ENCODE results near the gene FBXL17.

DNA sequence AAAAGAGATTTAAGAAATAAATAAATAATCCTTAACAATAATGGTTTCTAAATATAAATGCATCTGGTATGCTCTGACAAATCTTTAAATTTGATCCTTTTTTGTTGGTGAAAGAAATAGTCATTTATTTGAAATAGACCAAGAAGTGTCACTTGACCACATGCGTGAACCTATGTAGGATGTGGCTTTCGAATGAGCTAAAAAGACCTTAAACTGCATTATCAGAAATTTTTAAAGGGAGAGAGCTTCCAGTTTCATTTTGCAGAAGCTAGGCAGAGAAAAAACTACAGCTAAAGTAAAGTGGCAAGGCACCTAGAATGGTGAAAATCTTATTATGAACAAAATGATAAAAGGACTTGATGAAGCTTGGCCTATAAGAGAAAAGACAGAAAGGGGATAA lies 402.0 kb downstream of the FBXL17 start:
- TF ChIP-seq SIN3A (IDR thresholded peaks at IDR 0.05; ENCODE audit: borderline replicate concordance, insufficient read depth, low read length) = no peak
- TF ChIP-seq POLR2AphosphoS5 (IDR thresholded peaks at IDR 0.05; ENCODE audit: low read depth, low read length) = no peak
